ENCODE data around the gene HOGA1.

HOGA1 gene

DNA sequence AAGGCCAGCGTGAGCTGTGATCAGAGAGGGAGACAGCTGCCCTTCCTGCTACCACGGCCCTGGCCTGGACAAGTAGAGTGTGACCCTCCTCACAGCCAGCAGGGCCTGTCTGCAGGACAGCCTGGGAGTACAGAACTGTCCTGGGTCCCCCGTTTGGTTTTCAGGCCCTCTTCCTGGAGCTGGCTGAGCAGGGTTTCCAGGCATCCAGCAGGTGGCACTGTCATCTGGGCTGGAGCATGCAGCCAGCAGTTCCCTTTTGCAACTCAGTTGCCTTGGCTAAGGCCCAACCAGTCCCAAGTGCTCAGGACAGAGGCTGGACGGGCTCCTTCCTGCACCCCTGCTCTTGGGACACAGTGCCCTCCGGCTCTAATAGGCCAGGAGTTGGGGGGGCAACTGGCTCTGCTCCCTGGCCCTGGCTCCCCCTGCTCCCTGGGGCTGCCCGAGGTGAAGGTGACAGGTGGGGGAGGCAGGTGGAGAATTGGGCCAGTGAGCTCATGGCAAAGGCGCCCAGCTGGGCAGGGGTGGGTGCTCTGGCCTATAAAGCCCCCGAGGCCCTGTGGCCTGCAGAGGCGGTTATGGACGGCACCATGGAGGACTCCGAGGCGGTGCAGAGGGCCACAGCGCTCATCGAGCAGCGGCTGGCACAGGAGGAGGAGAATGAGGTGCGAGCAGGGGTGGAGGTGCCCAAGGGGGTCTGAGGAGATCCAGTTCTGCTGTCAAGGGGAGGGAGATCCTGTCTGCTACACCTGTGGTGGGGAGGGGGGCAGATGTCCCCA is 11.8 kb upstream of the HOGA1 start, which contains the start of gene ANKRD2:
TSS of gene ANKRD2 (plus strand) at position 566 of the 776 bp plus-strand sequence. CDS start at position 576, 10 bp downstream.
- TF ChIP-seq GATA3 (IDR thresholded peaks at IDR 0.05; ENCODE audit: low read depth, low read length) (no peak), GATA2 (IDR thresholded peaks at IDR 0.05; ENCODE audit: low read depth, low read length) (no peak)

DNA sequence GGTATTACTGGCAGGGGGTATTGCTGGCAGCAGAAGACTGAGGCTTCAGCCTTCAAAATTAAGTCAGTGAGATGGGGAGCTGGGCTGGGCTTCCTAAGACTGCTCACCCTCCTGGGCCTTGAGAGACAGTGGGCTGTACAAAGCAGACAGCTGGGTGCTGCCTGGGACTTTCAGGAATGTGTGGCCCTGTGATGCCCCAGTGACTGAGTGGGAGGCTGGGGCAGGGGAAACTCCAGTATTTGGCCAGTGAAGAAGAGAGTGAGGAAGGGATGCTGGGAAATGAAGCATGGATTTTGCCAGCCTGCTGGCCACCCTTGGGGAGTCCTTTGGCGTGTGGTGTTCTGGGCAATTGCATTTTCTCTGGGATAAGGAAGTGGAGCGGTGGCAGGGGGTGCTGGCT is 11.2 kb upstream of the HOGA1 start:
- TF ChIP-seq GATA3 (IDR thresholded peaks at IDR 0.05; ENCODE audit: low read depth, low read length), result no peak
- TF ChIP-seq GATA2 (IDR thresholded peaks at IDR 0.05; ENCODE audit: low read depth, low read length), result no peak

DNA sequence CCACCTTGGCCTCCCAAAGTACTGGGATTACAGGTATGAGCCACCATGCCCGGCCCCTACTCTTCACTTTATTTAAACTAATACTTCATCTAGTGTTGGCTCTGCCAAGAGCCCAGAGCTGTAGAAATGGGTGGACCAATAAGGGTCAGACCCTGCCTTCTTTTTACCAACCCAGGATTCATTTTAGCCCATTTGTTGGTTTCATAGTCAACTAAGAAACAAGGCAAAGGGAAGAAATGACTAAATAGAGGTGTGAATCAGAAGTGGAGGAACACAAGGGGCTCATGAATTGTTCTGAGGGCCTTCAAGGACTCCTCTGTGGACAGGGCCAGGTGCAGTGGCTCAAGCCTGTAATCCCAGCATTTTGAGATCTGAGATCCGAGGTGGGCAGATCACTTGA is 10.5 kb upstream of the HOGA1 start:
- TF ChIP-seq GATA2 (IDR thresholded peaks at IDR 0.05; ENCODE audit: low read depth, low read length), result no peak
- no peak for TF ChIP-seq GATA3 (IDR thresholded peaks at IDR 0.05; ENCODE audit: low read depth, low read length)

DNA sequence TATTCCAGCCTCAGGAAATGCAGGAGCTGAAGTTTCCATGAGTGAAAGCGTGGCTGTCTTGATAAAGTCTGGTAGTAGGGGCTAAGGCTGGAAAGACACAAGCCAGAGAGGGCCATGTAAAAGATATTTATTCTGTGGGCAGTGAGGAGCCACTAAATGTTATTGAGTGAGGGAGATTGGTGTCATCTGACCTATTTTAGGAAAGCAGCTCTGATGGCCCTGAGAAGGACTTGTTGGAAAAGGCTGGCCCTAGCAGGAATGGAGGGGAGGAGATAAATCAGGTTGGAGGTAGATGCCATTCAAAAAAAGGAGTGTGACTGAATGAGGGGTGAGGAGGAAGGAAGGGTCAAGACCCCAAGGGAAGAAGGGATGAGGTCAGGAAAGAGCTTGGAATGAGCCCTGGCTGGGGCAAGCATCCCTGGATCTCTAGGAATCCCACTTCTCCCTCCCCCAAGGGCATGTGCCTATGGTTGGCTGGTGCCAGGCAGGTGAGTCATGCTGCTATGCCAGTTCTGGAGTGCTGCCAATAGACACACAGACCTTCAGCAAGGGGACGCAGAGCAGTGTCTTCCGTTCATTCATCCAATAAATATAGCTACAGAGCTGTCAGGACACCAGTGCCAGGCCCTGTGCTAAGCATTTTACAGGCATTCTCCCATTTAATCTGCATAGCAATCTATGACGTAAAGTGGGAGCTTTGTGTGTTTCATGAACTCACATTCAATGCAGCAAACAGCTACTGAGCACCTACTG is 9.6 kb upstream of the HOGA1 start:
- TF ChIP-seq GATA2 (IDR thresholded peaks at IDR 0.05; ENCODE audit: low read depth, low read length) (peak; percentile 27; the same call in 1 of the 2 replicates), GATA3 (IDR thresholded peaks at IDR 0.05; ENCODE audit: low read depth, low read length) (no peak)

DNA sequence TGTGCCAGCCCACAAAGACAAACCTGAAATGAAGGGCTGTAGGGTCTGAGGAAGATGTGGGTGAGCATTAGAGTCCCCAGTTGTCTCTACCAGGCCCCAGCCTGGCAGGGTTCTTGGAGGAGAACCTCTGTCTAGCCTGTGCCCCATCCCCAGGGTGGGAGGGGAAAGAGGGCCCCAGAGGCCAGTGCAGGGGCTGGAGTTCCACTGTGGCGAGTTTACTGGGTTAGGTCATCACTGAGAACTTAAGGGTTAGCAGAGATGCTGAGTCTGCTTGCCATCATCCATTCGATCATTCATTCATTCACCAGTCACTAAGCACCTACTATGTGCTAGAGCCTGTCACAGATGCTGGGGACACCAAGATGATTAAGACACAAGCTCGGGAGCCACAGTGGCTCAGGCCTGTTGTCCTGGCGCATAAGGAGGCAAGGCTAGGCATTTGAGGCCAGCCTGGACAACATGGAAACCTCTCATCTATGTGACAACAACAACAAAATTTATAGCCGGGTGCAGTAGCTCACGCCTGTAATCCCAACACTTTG is 9.0 kb upstream of the HOGA1 start:
- no peak for TF ChIP-seq GATA2 (IDR thresholded peaks at IDR 0.05; ENCODE audit: low read depth, low read length)
- no peak for TF ChIP-seq GATA3 (IDR thresholded peaks at IDR 0.05; ENCODE audit: low read depth, low read length)

DNA sequence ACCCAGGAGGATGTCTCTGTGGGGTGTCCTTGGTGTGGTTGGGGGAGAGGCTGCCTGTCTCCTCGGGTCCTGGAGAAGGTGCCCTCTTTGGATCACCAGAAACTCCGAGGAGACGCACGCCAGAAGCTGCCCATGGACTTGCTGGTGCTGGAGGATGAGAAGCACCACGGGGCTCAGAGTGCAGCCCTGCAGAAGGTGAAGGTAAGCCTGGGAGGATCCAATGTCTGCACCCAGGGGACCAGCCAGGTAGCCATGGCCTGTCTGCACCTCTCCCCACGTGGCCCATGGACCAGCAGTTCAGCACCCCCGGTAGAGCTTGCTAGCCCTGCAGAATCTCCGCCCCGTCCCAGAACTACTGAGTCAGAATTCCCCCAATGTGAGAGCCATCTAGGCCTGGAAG is 6.5 kb upstream of the HOGA1 start:
- TF ChIP-seq GATA2 (IDR thresholded peaks at IDR 0.05; ENCODE audit: low read depth, low read length) (no peak), GATA3 (IDR thresholded peaks at IDR 0.05; ENCODE audit: low read depth, low read length) (no peak)

DNA sequence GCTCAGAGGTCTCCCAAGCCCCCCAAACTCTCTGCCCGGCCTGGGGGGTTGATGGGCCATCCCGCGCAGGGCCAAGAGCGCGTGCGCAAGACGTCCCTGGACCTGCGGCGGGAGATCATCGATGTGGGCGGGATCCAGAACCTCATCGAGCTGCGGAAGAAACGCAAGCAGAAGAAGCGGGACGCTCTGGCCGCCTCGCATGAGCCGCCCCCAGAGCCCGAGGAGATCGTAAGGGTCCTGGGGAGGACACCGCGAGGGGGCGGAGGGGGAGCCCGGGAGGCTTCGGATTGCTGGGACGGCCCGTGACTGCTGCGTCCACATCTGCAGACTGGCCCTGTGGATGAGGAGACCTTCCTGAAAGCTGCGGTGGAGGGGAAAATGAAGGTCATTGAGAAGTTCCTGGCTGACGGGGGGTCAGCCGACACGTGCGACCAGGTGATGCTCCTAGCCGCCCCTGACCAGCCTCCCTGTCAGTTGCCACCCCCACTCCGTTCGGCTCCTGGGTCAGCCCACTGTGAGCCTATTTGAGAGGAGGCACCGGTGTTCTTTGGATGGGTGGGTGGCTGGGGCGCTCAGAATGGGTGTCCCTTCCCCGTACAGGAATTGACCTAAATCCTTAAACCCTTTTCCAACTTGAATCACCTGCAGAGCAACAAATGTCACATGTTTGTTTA is 5.9 kb upstream of the HOGA1 start:
- TF ChIP-seq GATA2 (IDR thresholded peaks at IDR 0.05; ENCODE audit: low read depth, low read length) (no peak), GATA3 (IDR thresholded peaks at IDR 0.05; ENCODE audit: low read depth, low read length) (no peak)

DNA sequence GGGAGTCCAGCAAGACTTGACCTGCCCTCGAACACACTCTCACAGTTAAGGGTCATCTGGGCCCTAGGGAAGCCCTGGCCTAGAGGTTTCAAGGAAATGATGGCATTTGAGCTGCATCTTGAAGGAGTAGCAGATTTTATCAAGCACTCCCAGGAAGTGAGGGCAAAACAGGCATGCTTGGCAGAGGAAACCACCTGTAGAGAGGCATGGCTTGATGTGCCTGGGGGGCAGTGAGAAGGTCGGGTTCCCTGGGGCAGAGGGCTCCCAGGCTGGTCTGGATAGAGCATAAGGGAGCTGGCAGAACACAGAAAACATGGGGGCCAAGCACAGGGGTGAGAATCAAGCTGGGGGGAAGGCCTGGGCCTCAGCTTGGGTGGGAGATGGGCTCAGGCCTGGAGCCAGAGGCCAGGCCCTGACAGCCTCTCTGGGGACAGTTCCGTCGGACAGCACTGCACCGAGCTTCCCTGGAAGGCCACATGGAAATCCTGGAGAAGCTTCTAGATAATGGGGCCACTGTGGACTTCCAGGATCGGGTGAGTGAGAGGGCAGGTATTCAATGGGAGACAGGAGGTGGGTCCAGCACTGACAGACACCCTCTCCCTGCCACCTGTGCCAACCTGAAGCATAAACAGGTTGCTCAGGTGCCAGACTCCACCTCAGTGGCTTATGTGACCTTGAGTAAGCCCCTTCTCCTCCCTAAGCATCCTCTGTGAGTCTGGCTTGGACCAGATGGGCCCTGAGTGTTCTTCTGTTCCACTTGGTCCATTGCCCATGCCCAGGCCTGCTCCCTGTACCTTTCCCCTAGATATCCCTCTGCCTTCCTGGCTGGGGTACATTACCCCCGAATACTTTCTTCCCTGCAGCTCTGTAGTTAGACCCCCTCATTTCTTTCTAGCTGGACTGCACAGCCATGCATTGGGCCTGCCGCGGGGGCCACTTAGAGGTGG is 3.5 kb upstream of the HOGA1 start:
- no peak for TF ChIP-seq GATA3 (IDR thresholded peaks at IDR 0.05; ENCODE audit: low read depth, low read length)
- TF ChIP-seq GATA2 (IDR thresholded peaks at IDR 0.05; ENCODE audit: low read depth, low read length), result no peak

DNA sequence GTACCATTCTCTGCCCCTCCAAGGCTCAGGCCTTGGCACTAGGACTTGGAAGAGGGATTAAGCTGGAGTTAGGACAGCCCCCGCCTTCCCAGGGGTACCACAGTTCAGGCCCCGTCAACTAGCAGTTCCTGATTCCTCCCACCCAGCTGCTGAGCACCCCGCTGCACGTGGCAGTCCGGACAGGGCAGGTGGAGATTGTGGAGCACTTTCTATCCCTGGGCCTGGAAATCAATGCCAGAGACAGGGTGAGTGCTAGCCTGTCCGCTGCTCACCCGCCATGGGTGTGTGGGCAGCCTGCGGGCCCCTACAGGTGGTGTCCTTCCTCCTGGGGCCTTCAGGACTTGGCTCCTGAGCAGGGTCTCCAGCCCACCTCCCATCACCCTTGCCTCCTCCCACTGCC is 2.0 kb upstream of the HOGA1 start:
- no peak for TF ChIP-seq GATA3 (IDR thresholded peaks at IDR 0.05; ENCODE audit: low read depth, low read length)
- TF ChIP-seq GATA2 (IDR thresholded peaks at IDR 0.05; ENCODE audit: low read depth, low read length), result no peak

DNA sequence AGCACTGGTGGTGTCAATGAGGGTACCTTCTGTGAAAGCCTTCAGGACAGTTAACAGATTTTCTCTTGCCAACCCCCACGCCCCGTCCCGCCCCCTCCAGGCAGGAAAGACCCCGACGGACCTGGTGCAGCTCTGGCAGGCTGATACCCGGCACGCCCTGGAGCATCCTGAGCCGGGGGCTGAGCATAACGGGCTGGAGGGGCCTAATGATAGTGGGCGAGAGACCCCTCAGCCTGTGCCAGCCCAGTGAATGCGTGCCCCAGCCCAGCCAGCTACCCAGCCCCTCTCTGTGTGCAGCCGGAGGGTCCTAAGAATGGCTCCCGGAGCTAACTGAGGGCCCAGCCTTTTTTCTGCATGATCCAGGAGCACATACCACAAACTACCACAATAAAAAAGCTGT is 713 bp upstream of the HOGA1 start:
- no peak for TF ChIP-seq GATA2 (IDR thresholded peaks at IDR 0.05; ENCODE audit: low read depth, low read length)
- no peak for TF ChIP-seq GATA3 (IDR thresholded peaks at IDR 0.05; ENCODE audit: low read depth, low read length)

DNA sequence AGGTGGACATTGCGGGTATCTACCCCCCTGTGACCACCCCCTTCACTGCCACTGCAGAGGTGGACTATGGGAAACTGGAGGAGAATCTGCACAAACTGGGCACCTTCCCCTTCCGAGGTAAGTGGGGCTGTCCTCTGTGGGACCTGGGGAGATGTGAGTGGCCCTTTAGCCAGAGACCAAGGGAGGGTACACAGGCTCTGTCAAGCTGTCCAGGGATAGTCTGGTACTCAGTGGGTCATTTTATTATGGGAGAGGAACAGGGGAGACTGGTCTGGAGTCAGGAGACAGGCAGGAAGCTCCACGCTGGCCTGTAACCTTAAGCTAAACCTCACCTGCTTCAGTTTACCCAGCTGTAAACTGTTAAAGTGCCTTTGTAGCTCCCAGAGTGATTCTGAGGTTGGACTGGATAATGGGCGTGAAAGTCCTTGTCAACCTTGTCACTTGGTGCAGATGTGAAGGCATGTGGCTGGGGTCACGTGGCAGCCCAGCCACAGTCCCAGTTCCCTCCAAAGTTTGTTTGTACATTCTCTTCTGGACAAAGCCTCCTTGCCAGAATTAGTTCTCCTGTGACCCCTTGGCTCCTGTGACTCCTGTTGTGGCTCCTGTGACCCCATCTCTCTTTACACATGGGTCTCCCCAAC is 729 bp downstream of the HOGA1 start:
- TF ChIP-seq GATA2 (IDR thresholded peaks at IDR 0.05; ENCODE audit: low read depth, low read length) (no peak), GATA3 (IDR thresholded peaks at IDR 0.05; ENCODE audit: low read depth, low read length) (no peak)

DNA sequence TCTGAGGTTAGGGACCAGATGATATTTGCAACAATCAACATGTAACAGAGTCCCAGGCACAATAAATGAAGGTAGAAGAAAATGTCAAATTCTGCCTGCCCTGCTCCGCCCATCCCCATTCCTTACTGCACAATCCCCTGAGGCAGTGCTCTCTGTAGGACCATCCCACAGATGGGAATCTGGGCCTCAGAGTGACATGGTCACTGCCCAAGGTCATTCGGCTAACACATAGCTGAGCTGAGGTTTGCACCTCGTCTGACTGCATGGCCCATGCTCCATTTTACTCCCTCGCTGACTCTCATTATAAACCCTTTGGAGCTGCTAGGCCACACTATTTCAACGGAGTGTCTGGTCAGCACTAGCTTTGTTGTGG is 1.2 kb downstream of the HOGA1 start:
- TF ChIP-seq GATA2 (IDR thresholded peaks at IDR 0.05; ENCODE audit: low read depth, low read length) (no peak), GATA3 (IDR thresholded peaks at IDR 0.05; ENCODE audit: low read depth, low read length) (no peak)

DNA sequence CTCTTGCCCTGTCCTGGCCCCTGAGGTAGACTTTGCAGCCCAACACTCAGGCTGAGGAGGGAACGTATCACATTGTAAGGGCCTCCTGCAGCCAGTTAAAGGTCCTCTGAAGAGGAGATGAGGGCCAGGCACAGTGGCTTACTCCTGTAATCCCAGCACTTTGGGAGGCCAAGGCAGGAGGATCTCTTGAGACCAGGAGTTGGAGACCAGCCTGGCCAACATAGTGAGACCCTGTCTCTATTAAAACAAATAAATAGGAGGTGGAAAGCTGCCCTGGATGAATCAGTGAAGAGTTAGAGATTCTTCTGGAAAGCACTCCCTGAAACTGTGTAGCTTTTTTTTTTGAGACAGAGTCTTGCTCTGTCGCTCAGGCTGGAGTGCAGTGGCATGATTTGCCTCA is 3.0 kb downstream of the HOGA1 start:
- TF ChIP-seq GATA3 (IDR thresholded peaks at IDR 0.05; ENCODE audit: low read depth, low read length) (no peak), GATA2 (IDR thresholded peaks at IDR 0.05; ENCODE audit: low read depth, low read length) (no peak)
